ENCODE results near the gene C2orf69.

The C2orf69 gene

GRCh38 chr2:199896617-199897016, 14.5 kb upstream of the C2orf69 start:
- in situ Hi-C loops (cut with HindIII; ENCODE audit: low sequenced_read_pairs): no loop called here
- no peak for TF ChIP-seq CTCF (IDR thresholded peaks at IDR 0.05; ENCODE audit: low read depth, low read length)
- H3K4me3 ChIP-seq (ENCODE audit: low read depth, low read length): no peak overlapping the region
- no peak for DNase-seq (ENCODE audit: low read depth, low spot score)

- DNase-seq (ENCODE audit: low read depth, low spot score): no peak
- H3K4me3 ChIP-seq (ENCODE audit: low read depth, low read length): no peak overlapping the region
- no peak for TF ChIP-seq CTCF (IDR thresholded peaks at IDR 0.05; ENCODE audit: low read depth, low read length)
- in situ Hi-C loops (cut with HindIII; ENCODE audit: low sequenced_read_pairs): no loop called here
Observed at GRCh38 chr2:199901942-199902341, 9.2 kb upstream of the C2orf69 start.

GRCh38 chr2:199902486-199903110, 8.5 kb upstream of the C2orf69 start:
- no peak for DNase-seq (ENCODE audit: low read depth, low spot score)
- H3K4me3 ChIP-seq (ENCODE audit: low read depth, low read length): no peak overlapping the region
- no peak for TF ChIP-seq CTCF (IDR thresholded peaks at IDR 0.05; ENCODE audit: low read depth, low read length)
- in situ Hi-C loops (cut with HindIII; ENCODE audit: low sequenced_read_pairs): no loop called here

- in situ Hi-C loops (cut with HindIII; ENCODE audit: low sequenced_read_pairs): no loop called here
- no peak overlapping the region for H3K4me3 ChIP-seq (ENCODE audit: low read depth, low read length)
- DNase-seq (ENCODE audit: low read depth, low spot score): no peak
- no peak for TF ChIP-seq CTCF (IDR thresholded peaks at IDR 0.05; ENCODE audit: low read depth, low read length)
Observed at GRCh38 chr2:199903111-199903510, 8.0 kb upstream of the C2orf69 start.

GRCh38 chr2:199907008-199907714, 3.9 kb upstream of the C2orf69 start:
- H3K4me3 ChIP-seq (ENCODE audit: low read depth, low read length): no peak overlapping the region
- in situ Hi-C loops (cut with HindIII; ENCODE audit: low sequenced_read_pairs): no loop called here
- no peak for DNase-seq (ENCODE audit: low read depth, low spot score)
- TF ChIP-seq CTCF (IDR thresholded peaks at IDR 0.05; ENCODE audit: low read depth, low read length): no peak

- TF ChIP-seq CTCF (IDR thresholded peaks at IDR 0.05; ENCODE audit: low read depth, low read length): no peak
- no peak for DNase-seq (ENCODE audit: low read depth, low spot score)
- peak overlapping the region; percentile 93 for H3K4me3 ChIP-seq (ENCODE audit: low read depth, low read length)
- in situ Hi-C loops (cut with HindIII; ENCODE audit: low sequenced_read_pairs): no loop called here
Observed at GRCh38 chr2:199910338-199911051, 598 bp upstream of the C2orf69 start.

All from astrocyte of the spinal cord (primary cell).